Fibroblast of lung (primary cell): ENCODE data around the gene VIPR2. TPM values are rescaled to one million over a fixed set of nuclear protein-coding genes. Genes with fewer than 3 reads are reported as not detected.

Source experiments
- DNase-seq, 2 donors: peaks; one replicate each; pipeline versions ENCODE4 v3.0.0 to v3.0.0-alpha.2; 2010; ENCODE audit warnings: low read depth in 2 of 2
- H2AFZ ChIP-seq: 2 replicates; pipeline ENCODE4 v1.5.1; 2012; ENCODE audit warnings: low read length, control low read depth, inconsistent platforms
- H3K27ac ChIP-seq: 2 replicates; pipeline ENCODE4 v1.5.1; 2011; ENCODE audit warnings: low read length, control low read depth; ENCODE audit not compliant: insufficient read depth
- H3K27me3 ChIP-seq: 2 replicates; pipeline ENCODE4 v1.5.1; 2011; ENCODE audit warnings: mild to moderate bottlenecking, low read length; ENCODE audit not compliant: control insufficient read depth, insufficient read depth
- H3K36me3 ChIP-seq: 2 replicates; pipeline ENCODE4 v1.5.1; 2011; ENCODE audit warnings: low read length; ENCODE audit not compliant: control insufficient read depth, insufficient read depth
- H3K4me1 ChIP-seq: 2 replicates; pipeline ENCODE4 v1.5.1; 2011; ENCODE audit warnings: low read length; ENCODE audit not compliant: control insufficient read depth, insufficient read depth; ENCODE audit errors: extremely low read depth
- H3K4me2 ChIP-seq: 2 replicates; pipeline ENCODE4 v1.5.1; 2011; ENCODE audit warnings: low read length, control low read depth; ENCODE audit not compliant: insufficient read depth; ENCODE audit errors: extremely low read depth
- H3K4me3 ChIP-seq, 4 experiments: fragments of 200-600 bp in 1 of 4; sonication (generic) in 1 of 4; replicated peaks in 1 of 4; 2 replicates each; pipeline ENCODE4 v1.5.1; 2011 to 2016; ENCODE audit warnings: low read length in 4 of 4, low read depth in 3 of 4, mild to moderate bottlenecking in 3 of 4, control low read depth in 2 of 4, inconsistent platforms in 1 of 4, mixed read lengths in 1 of 4; ENCODE audit not compliant: insufficient read depth in 1 of 4; ENCODE audit errors: control extremely low read depth in 1 of 4
- H3K79me2 ChIP-seq: 2 replicates; pipeline ENCODE4 v1.5.1; 2012; ENCODE audit warnings: mild to moderate bottlenecking, low read length, inconsistent platforms; ENCODE audit not compliant: control insufficient read depth, insufficient read depth
- H3K9ac ChIP-seq: 2 replicates; pipeline ENCODE4 v1.5.1; 2011; ENCODE audit warnings: mild to moderate bottlenecking, low read length, control low read depth; ENCODE audit not compliant: insufficient read depth
- H3K9me3 ChIP-seq: 2 replicates; pipeline ENCODE4 v1.5.1; 2012; ENCODE audit warnings: low read depth, low read length; ENCODE audit not compliant: control insufficient read depth, insufficient read depth
- H4K20me1 ChIP-seq: 2 replicates; pipeline ENCODE4 v1.5.1; 2011; ENCODE audit warnings: low read length; ENCODE audit not compliant: control insufficient read depth, insufficient read depth; ENCODE audit errors: extremely low read depth
- CTCF ChIP-seq, 2 donors: IDR thresholded peaks in 1 of 2; conservative IDR thresholded peaks in 1 of 2; 1 replicate in 1 of 2; 2 replicates in 1 of 2; pipeline ENCODE4 v1.5.1; 2011 to 2012; ENCODE audit warnings: low read length in 2 of 2, control low read depth in 1 of 2, inconsistent platforms in 1 of 2, low read depth in 1 of 2, mild to moderate bottlenecking in 1 of 2
- EZH2 ChIP-seq: IDR thresholded peaks from 2 replicates; pipeline ENCODE4 v1.5.1; 2012; ENCODE audit warnings: low read length, control low read depth, mild to moderate bottlenecking; ENCODE audit errors: missing control alignments
- polyA plus RNA-seq, 2 donors: library from polyadenylated mRNA; depleted of rRNA in 1 of 2; stranded (reverse) in 1 of 2; unstranded in 1 of 2; fragments of >200 nt; gene quantifications; 2 replicates each; pipeline ENCODE4 v1.2.1, GENCODE V29; 2011 to 2012; ENCODE audit warnings: missing spikeins in 1 of 2
- total RNA-seq: library from RNA; depleted of rRNA; stranded (reverse); fragments of >200 nt; gene quantifications from 2 replicates; pipeline ENCODE4 v1.2.1, GENCODE V29; 2014

VIPR2 gene
- total and polyA plus RNA-seq, 2 donors (not counting 1 experiment from before 2014, with no cell fraction given), result not detected

GRCh38 chr7:159141660-159142059, 3.0 kb downstream of the VIPR2 start:
- Histone ChIP-seq H3K4me3 (no peak overlapping the region), H4K20me1 (no peaks in the 10 kb centered on the region), H3K36me3 (no peaks in the 10 kb centered on the region), H2AFZ (no peak overlapping the region), H3K9ac (no peak overlapping the region), H3K4me1 (no peaks in the 10 kb centered on the region), H3K27ac (no peak overlapping the region), H3K9me3 (no peaks in the 10 kb centered on the region), H3K4me2 (no peak overlapping the region), H3K27me3 (peaks cover 4% of the 10 kb centered on the region), H3K79me2 (no peaks in the 10 kb centered on the region)
- TF ChIP-seq CTCF (conservative IDR thresholded peaks at IDR 0.05 in 1 of 2, IDR thresholded peaks at IDR 0.05 in 1 of 2; ENCODE audit: low read depth in 1 of 2, low read length in 2 of 2) (no peak), EZH2 (no peak)
- DNase-seq, result no peak

GRCh38 chr7:159141167-159141566, 3.5 kb downstream of the VIPR2 start:
- H3K4me3 ChIP-seq, result no peak overlapping the region
- H3K4me2 ChIP-seq, result no peak overlapping the region
- TF ChIP-seq EZH2, result no peak
- no peak for TF ChIP-seq CTCF (conservative IDR thresholded peaks at IDR 0.05 in 1 of 2, IDR thresholded peaks at IDR 0.05 in 1 of 2; ENCODE audit: low read depth in 1 of 2, low read length in 2 of 2)
- no peaks in the 10 kb centered on the region for H3K9me3 ChIP-seq
- H3K27ac ChIP-seq, result no peak overlapping the region
- H3K9ac ChIP-seq, result no peak overlapping the region
- H3K36me3 ChIP-seq, result no peaks in the 10 kb centered on the region
- no peak overlapping the region for H2AFZ ChIP-seq
- no peaks in the 10 kb centered on the region for H3K79me2 ChIP-seq
- H3K27me3 ChIP-seq, result peaks cover 4% of the 10 kb centered on the region
- H4K20me1 ChIP-seq, result no peaks in the 10 kb centered on the region
- no peaks in the 10 kb centered on the region for H3K4me1 ChIP-seq
- DNase-seq, result no peak

GRCh38 chr7:159140170-159140910, 4.3 kb downstream of the VIPR2 start:
- Histone ChIP-seq H2AFZ (no peak overlapping the region), H4K20me1 (no peaks in the 10 kb centered on the region), H3K27me3 (peaks cover 4% of the 10 kb centered on the region), H3K9me3 (no peaks in the 10 kb centered on the region), H3K36me3 (no peaks in the 10 kb centered on the region), H3K9ac (no peak overlapping the region), H3K79me2 (no peaks in the 10 kb centered on the region), H3K27ac (no peak overlapping the region), H3K4me1 (no peaks in the 10 kb centered on the region), H3K4me2 (no peak overlapping the region), H3K4me3 (no peak overlapping the region)
- DNase-seq, result no peak
- TF ChIP-seq CTCF (conservative IDR thresholded peaks at IDR 0.05 in 1 of 2, IDR thresholded peaks at IDR 0.05 in 1 of 2; ENCODE audit: low read depth in 1 of 2, low read length in 2 of 2), result no peak
- no peak for TF ChIP-seq EZH2
